GM18951 (cell line): Measurements from ENCODE around the gene EFNA3.

Experiments used
- POLR2A ChIP-seq: IDR thresholded peaks from 4 replicates; pipeline ENCODE4 v1.6.1; 2011; ENCODE audit warnings: mild to moderate bottlenecking; ENCODE audit not compliant: insufficient read length, insufficient read depth; ENCODE audit errors: extremely low read depth
- in situ Hi-C: fragments of 300-500 bp; cut with MboI; formaldehyde crosslinking; loops from one replicate; pipeline ENCODE4 v1.12.0; 2022; ENCODE audit warnings: low sequenced_read_pairs, mixed read lengths, inconsistent platforms; ENCODE audit not compliant: unreplicated experiment

EFNA3 gene

GRCh38 chr1:155039308-155039669, 39.3 kb upstream of the EFNA3 start:
- in situ Hi-C loops = no loop called here
- TF ChIP-seq POLR2A = no peak

- in situ Hi-C loops = no loop called here
- no peak for TF ChIP-seq POLR2A
These were observed 38.1 kb upstream of the EFNA3 start for GRCh38 chr1:155040358-155041093.

GRCh38 chr1:155042789-155043188, 35.8 kb upstream of the EFNA3 start:
- in situ Hi-C loops = no loop called here
- no peak for TF ChIP-seq POLR2A

GRCh38 chr1:155043301-155043702, 35.3 kb upstream of the EFNA3 start:
- in situ Hi-C loops = no loop called here
- TF ChIP-seq POLR2A = no peak

GRCh38 chr1:155043793-155044192, 34.8 kb upstream of the EFNA3 start:
- no peak for TF ChIP-seq POLR2A
- in situ Hi-C loops = no loop called here

- in situ Hi-C loops = no loop called here
- TF ChIP-seq POLR2A = no peak
These were observed 34.3 kb upstream of the EFNA3 start for GRCh38 chr1:155044365-155044764.

- in situ Hi-C loops = no loop called here
These were observed 33.6 kb upstream of the EFNA3 start for GRCh38 chr1:155044812-155045657.

GRCh38 chr1:155048449-155049334, 29.9 kb upstream of the EFNA3 start:
- in situ Hi-C loops = no loop called here
- TF ChIP-seq POLR2A = no peak

More at GRCh38 chr1:155044812-155045657, 33.6 kb upstream of the EFNA3 start:
- TF ChIP-seq POLR2A = no peak

- TF ChIP-seq POLR2A = no peak
- in situ Hi-C loops = no loop called here
These were observed 28.7 kb upstream of the EFNA3 start for GRCh38 chr1:155049651-155050559.

GRCh38 chr1:155050560-155051341, 27.9 kb upstream of the EFNA3 start, which contains the start of gene ADAM15:
ADAM15 (plus strand) TSS chr1:155051316; CDS start chr1:155051387, 71 bp downstream.
- in situ Hi-C loops = no loop called here
- TF ChIP-seq POLR2A = no peak

GRCh38 chr1:155051342-155051776, 27.3 kb upstream of the EFNA3 start:
- in situ Hi-C loops = no loop called here
- TF ChIP-seq POLR2A = peak; percentile 63

GRCh38 chr1:155051777-155052398, 26.7 kb upstream of the EFNA3 start:
- in situ Hi-C loops = no loop called here
- no peak for TF ChIP-seq POLR2A
